Measurements from ENCODE around the gene ATP1A3.

The ATP1A3 gene

DNA sequence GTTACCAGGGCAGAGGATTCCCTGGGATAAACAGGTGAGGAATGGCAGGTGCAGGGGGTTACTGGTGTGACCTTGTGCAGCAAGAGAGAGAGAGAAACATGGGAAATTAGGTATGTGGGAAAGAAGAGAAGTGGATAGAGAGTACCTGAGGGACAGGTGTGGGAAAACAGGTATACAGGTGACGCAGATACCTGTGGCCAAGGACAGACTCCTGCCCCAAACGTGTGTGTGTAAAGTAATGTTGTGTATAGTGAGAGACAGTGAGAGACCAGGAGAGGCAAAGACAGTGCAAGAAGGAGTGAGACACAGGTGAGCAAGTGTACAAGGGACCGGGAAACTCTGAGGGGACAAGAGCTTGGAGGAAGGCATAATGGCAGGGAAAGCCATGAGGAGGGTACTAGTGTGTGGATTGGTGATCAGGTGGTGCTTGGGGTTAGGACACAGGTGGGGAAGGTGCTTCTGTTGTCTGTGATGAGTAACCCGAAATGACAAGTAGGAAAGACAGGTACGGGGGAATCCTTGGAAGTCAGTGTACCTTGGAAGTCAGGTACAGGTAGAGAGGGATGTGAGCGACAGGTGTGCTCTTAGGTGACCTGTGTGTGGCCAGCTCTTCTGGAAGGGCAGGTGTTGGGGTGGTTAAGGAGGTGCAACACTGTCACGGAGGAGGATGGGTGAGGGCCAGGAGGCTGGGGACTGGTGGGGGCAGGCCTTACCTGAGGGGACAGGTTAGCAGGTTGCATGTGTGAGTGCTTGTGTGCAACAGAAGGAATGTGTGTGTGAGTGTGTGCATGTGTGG, 68.6 kb downstream of the ATP1A3 start:
- TF ChIP-seq ZFX (IDR thresholded peaks at IDR 0.05; ENCODE audit: borderline replicate concordance): no peak
- TF ChIP-seq, protein P1, sequence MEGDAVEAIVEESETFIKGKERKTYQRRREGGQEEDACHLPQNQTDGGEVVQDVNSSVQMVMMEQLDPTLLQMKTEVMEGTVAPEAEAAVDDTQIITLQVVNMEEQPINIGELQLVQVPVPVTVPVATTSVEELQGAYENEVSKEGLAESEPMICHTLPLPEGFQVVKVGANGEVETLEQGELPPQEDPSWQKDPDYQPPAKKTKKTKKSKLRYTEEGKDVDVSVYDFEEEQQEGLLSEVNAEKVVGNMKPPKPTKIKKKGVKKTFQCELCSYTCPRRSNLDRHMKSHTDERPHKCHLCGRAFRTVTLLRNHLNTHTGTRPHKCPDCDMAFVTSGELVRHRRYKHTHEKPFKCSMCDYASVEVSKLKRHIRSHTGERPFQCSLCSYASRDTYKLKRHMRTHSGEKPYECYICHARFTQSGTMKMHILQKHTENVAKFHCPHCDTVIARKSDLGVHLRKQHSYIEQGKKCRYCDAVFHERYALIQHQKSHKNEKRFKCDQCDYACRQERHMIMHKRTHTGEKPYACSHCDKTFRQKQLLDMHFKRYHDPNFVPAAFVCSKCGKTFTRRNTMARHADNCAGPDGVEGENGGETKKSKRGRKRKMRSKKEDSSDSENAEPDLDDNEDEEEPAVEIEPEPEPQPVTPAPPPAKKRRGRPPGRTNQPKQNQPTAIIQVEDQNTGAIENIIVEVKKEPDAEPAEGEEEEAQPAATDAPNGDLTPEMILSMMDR (IDR thresholded peaks at IDR 0.05): no peak
- no peak overlapping the region for H3K27ac ChIP-seq

DNA sequence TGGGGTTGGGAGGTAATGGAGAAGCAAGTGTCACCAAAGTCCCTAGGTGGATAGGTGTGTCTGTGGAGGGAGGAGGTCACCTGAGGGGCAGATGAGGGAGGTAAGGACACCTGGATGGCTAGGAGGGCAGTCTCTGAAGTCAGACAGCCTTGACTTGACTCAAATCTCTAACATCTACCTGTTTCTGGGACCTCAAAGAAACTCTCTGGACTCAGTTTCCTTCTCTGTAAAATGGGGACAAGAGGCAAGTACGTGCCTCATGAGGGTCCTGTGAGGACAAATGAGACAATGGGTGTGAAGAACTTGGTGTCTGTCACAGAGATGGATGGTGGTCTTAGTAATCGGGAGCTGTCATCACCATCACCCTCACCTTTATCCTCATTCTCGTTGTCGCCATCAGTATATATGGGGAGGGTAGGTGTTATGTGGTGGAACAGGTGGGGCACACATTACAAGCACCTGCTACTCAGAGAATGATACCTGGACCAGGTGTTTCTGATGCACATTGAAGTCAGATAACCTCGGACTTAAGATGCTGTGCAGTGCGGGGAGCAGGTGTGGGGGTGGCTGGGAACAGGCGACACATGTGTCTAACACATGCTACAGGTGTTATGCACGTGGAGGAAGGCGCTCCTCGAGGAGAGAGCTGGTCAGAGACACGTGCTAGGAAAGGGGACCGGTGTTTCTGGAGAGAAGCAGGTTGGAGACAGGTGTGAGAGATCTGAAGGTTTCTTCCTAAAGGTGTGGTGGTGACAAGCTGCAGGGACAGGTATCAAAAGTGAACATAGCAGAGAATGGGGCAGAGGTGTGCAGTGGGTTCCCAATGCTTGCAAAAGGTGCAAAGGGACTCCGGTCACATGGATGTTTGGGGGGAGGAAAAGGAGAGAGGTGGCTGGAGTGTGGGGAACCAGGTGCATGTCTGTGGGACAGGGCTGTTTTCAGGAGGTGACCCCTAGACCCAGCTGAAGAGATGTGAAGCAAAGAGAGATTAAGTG, 69.6 kb downstream of the ATP1A3 start:
- H3K27ac ChIP-seq: no peak overlapping the region
- TF ChIP-seq, protein P1 (IDR thresholded peaks at IDR 0.05): no peak
- no peak for TF ChIP-seq ZFX (IDR thresholded peaks at IDR 0.05; ENCODE audit: borderline replicate concordance)

DNA sequence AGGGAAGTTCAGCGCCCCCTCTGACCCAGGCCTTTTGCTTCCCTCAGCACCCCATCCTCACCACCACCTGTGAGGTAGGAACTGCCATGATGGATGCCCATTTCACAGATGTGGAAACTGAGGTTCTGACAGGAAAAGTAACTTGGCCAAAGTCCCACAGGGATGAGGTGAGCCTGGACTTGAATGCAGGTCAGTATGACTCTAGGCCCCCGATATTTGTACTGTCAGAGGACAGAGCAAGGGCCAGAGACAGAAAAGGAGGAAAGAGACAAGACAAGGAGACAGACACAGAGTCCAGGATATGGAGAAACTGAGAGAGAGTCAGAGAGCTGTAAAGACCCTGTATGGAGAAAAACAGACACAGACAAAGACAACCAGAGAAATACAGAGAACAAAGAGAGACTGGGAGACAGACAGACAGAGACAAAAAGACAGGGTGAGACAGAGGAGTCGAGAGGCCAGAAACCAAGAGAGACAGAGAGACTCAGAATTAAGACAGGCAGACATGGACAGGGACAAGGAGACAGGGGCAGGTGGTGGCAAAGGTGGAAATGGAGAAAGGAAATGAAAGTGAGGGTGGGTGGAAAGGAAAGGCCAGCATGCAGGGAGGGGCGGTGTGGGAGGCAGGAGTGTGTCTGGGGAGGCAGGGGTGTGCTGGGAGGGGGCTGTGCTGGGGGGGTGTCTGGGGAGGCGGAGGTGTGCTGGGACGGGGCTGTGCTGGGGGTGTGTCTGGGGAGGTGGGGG, 70.8 kb downstream of the ATP1A3 start:
- TF ChIP-seq ZFX (IDR thresholded peaks at IDR 0.05; ENCODE audit: borderline replicate concordance): no peak
- TF ChIP-seq, protein P1 (IDR thresholded peaks at IDR 0.05): no peak
- no peak overlapping the region for H3K27ac ChIP-seq

DNA sequence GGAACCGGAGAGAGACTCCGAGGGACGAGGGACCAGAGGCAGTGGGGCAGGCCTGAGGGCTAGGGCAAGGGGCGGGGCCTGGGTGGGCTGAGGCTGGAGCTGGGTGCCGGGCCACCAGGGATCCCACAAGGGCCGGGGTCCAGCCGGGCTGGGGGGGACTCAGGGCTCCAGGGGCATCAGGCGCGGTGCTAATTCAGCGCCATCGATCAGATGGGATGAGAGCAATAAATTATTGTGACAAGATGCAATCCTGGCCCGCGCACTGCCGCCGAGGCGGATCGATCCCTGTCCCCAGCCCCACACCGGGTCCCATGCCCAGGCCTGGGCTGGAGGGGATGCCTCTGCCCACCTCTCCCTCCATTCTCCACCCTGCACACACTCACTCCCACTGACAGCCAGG, 71.4 kb downstream of the ATP1A3 start:
- TF ChIP-seq, protein P1 (IDR thresholded peaks at IDR 0.05): no peak
- no peak for TF ChIP-seq ZFX (IDR thresholded peaks at IDR 0.05; ENCODE audit: borderline replicate concordance)
- H3K27ac ChIP-seq: no peak overlapping the region

DNA sequence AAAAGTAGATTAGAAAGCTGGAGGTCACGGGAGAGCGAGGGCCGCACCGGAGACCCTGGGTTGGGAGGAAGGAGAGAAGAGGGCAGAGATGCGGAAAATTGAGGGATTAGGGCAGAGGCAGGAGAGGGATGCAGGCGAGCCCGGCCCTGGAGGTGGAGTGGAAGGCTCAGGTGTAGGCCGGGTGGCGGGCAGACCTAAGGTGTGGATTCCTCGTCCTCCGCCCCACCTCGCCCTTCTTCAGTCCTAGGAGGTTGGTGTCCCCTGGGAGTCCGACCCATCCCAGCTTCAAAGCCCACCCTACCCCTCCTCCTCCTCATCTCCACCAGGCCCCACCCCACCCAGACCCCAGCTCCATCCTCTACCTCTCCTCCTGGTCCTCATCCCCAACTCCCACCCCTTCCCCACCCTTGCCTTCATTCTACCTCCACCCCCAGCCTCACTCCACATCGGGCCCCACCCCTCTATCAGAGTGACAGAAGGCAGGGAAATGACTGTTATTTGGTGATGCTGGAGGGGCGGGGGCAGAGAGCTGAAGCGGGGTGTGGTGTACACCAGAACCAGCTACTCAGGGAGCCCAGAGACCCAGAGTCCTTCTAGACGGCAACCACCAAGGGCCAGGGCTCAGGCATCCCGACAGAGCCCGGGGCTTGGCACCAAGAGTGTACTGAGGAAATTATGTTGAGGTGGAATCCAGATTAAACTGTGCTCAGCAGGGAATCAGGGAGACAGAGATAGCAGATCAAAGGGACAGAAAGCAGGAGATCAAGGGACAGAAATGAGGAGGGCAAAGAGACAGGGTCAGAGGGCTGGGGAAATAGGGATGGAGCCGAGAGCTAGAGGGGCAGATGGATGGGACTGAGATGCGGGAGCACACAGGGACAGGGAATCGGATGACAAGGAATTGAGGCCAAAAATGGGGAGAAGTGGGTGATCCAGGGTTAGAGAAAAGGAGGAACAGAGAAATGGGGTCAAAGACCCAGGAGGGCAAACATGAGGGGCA, 72.2 kb downstream of the ATP1A3 start:
- H3K27ac ChIP-seq: no peak overlapping the region
- TF ChIP-seq, protein P1 (IDR thresholded peaks at IDR 0.05): no peak
- no peak for TF ChIP-seq ZFX (IDR thresholded peaks at IDR 0.05; ENCODE audit: borderline replicate concordance)
